ENCODE data around the gene CD247.

The CD247 gene

GRCh38 chr1:167511374-167511986, 6.8 kb downstream of the CD247 start:
- DNase-seq, result no peak

GRCh38 chr1:167510881-167511280, 7.4 kb downstream of the CD247 start:
- no peak for DNase-seq

GRCh38 chr1:167510244-167510643, 8.1 kb downstream of the CD247 start:
- no peak for DNase-seq

GRCh38 chr1:167509587-167509986, 8.7 kb downstream of the CD247 start:
- no peak for DNase-seq

GRCh38 chr1:167507719-167508118, 10.6 kb downstream of the CD247 start:
- DNase-seq, result no peak

GRCh38 chr1:167504467-167504827, 13.9 kb downstream of the CD247 start:
- no peak for DNase-seq

- no peak for DNase-seq
These were observed 14.5 kb downstream of the CD247 start for GRCh38 chr1:167503626-167504466.

GRCh38 chr1:167502719-167503462, 15.4 kb downstream of the CD247 start:
- DNase-seq, result no peak

GRCh38 chr1:167502192-167502551, 16.2 kb downstream of the CD247 start:
- no peak for DNase-seq

GRCh38 chr1:167501515-167502191, 16.7 kb downstream of the CD247 start:
- DNase-seq, result no peak

- no peak for DNase-seq
These were observed 18.0 kb downstream of the CD247 start for GRCh38 chr1:167500283-167500860.

- DNase-seq, result no peak
These were observed 18.6 kb downstream of the CD247 start for GRCh38 chr1:167499664-167500101.

GRCh38 chr1:167499106-167499505, 19.2 kb downstream of the CD247 start:
- DNase-seq, result no peak

GRCh38 chr1:167496797-167497619, 21.3 kb downstream of the CD247 start:
- DNase-seq, result no peak

- DNase-seq, result no peak
These were observed 25.0 kb downstream of the CD247 start for GRCh38 chr1:167493372-167493771.

- no peak for DNase-seq
These were observed 25.8 kb downstream of the CD247 start for GRCh38 chr1:167492481-167492910.

- DNase-seq, result no peak
These were observed 26.5 kb downstream of the CD247 start for GRCh38 chr1:167491586-167492461.

GRCh38 chr1:167490765-167491164, 27.6 kb downstream of the CD247 start:
- DNase-seq, result no peak

GRCh38 chr1:167489571-167490340, 28.6 kb downstream of the CD247 start:
- no peak for DNase-seq

- DNase-seq, result no peak
These were observed 29.5 kb downstream of the CD247 start for GRCh38 chr1:167488786-167489185.

Measured in Kasumi-1 (cell line).